Measurements from ENCODE around the gene ACTR1B. TPM values are rescaled to one million over a fixed set of nuclear protein-coding genes. Genes with fewer than 3 reads are reported as not detected.

Gene ACTR1B
- total RNA-seq, 2 experiments from 2014 or later = 68.2 to 71.2 TPM

- Histone ChIP-seq H3K9me3 (ENCODE audit: low read length) (no peaks in the 10 kb centered on the region), H3K4me3 (ENCODE audit: low read depth, low read length, poor library complexity, severe bottlenecking) (no peak overlapping the region), H3K4me1 (ENCODE audit: insufficient read depth, low read length, poor library complexity, severe bottlenecking) (peaks cover 16% of the 10 kb centered on the region), H3K79me2 (ENCODE audit: insufficient read depth, low read depth, low read length) (peaks cover 21% of the 10 kb centered on the region; the same call in 1 of the 2 replicates), H3K4me2 (ENCODE audit: low read length) (no peak overlapping the region), H3K9me2 (ENCODE audit: insufficient read depth, low read length) (no peaks in the 10 kb centered on the region), H4K20me1 (ENCODE audit: insufficient read depth, low read length) (no peaks in the 10 kb centered on the region), H3K27ac (ENCODE audit: low read depth, low read length, poor library complexity, severe bottlenecking) (no peak overlapping the region), H3K36me3 (ENCODE audit: insufficient read depth, low read length) (peaks cover 47% of the 10 kb centered on the region), H2AFZ (ENCODE audit: low read length) (no peak overlapping the region)
- ChIA-PET POLR2A (no interaction called here), CTCF (ENCODE audit: unreplicated experiment) (interaction anchor here (0.6 to 1.0 kb wide), 2 partner anchors 14 to 827 kb away, joined by 4 to 11 read pairs; partner anchors contain the start of gene COX5B)
- TF ChIP-seq CTCF (conservative IDR thresholded peaks at IDR 0.05; ENCODE audit: low read length) (no peak), EZH2phosphoT487 (IDR thresholded peaks at IDR 0.05; ENCODE audit: borderline replicate concordance, low read depth, low read length) (no peak)
- intact Hi-C loops (cut with micrococcal nuclease; ENCODE audit: unreplicated experiment) = no loop called here
- DNase-seq (ENCODE audit: low spot score) = no peak
- BruUV-seq (replicated peaks) = no TSS peak
Observed at GRCh38 chr2:97660044-97660774, 3.6 kb downstream of the ACTR1B start.

- CTCF ChIA-PET (ENCODE audit: unreplicated experiment) = interaction anchor here (0.6 kb wide), 1 partner anchor 828 kb away, joined by 11 read pairs; no protein-coding TSS in a partner anchor
- no peak overlapping the region for H2AFZ ChIP-seq (ENCODE audit: low read length)
- POLR2A ChIA-PET = no interaction called here
- H3K4me2 ChIP-seq (ENCODE audit: low read length) = no peak overlapping the region
- H3K79me2 ChIP-seq (ENCODE audit: insufficient read depth, low read depth, low read length) = peaks cover 21% of the 10 kb centered on the region; the same call in 1 of the 2 replicates
- peaks cover 48% of the 10 kb centered on the region for H3K36me3 ChIP-seq (ENCODE audit: insufficient read depth, low read length)
- no peak overlapping the region for H3K4me3 ChIP-seq (ENCODE audit: low read depth, low read length, poor library complexity, severe bottlenecking)
- no peaks in the 10 kb centered on the region for H3K9me2 ChIP-seq (ENCODE audit: insufficient read depth, low read length)
- H4K20me1 ChIP-seq (ENCODE audit: insufficient read depth, low read length) = no peaks in the 10 kb centered on the region
- H3K27ac ChIP-seq (ENCODE audit: low read depth, low read length, poor library complexity, severe bottlenecking) = no peak overlapping the region
- DNase-seq (ENCODE audit: low spot score) = no peak
- peaks cover 9% of the 10 kb centered on the region for H3K4me1 ChIP-seq (ENCODE audit: insufficient read depth, low read length, poor library complexity, severe bottlenecking)
- intact Hi-C loops (cut with micrococcal nuclease; ENCODE audit: unreplicated experiment) = no loop called here
- H3K9me3 ChIP-seq (ENCODE audit: low read length) = no peaks in the 10 kb centered on the region
- no TSS peak for BruUV-seq (replicated peaks)
- no peak for TF ChIP-seq CTCF (conservative IDR thresholded peaks at IDR 0.05; ENCODE audit: low read length)
- no peak for TF ChIP-seq EZH2phosphoT487 (IDR thresholded peaks at IDR 0.05; ENCODE audit: borderline replicate concordance, low read depth, low read length)
Observed at GRCh38 chr2:97659256-97660043, 4.4 kb downstream of the ACTR1B start.

Measured in OCI-LY7 (cell line).